HG03575 (cell line): ENCODE results near the gene SPDYE3.
"Not testable (repeated sequence)": the region's sequence is repeated elsewhere in the genome, so short reads cannot be mapped to it uniquely, and the experiment has no call there.

Experiments
- ATAC-seq: cut with Tn5 transposase; IDR thresholded peaks from one replicate; pipeline ENCODE4 v1.9.1; 2021; ENCODE audit not compliant: unreplicated experiment, insufficient number of reproducible peaks, low FRiP score; ENCODE audit errors: extremely low read depth

The SPDYE3 gene

GRCh38 chr7:100344560-100345287 is 37.2 kb downstream of the SPDYE3 start:
- ATAC-seq: not testable (repeated sequence)

DNA sequence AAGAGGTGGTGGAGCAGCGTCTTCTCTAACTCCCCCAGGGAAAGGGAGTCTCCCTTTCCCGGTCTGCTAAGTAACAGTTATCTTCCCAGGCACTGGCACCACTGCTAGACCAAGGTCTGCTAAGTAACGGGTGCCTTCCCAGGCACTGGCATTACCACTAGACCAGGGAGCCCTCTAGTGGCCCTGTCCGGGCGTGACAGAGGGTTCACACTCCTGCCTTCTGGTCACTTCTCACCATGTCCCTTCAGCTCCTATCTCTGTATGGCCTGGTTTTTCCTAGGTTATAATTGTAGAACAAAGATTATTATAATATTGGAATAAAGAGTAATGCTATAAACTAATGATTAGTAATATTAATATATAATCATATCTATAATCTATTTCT is 37.8 kb downstream of the SPDYE3 start:
- ATAC-seq: not testable (repeated sequence)

- no peak for ATAC-seq
These were observed 39.4 kb downstream of the SPDYE3 start for GRCh38 chr7:100346921-100347320.

DNA sequence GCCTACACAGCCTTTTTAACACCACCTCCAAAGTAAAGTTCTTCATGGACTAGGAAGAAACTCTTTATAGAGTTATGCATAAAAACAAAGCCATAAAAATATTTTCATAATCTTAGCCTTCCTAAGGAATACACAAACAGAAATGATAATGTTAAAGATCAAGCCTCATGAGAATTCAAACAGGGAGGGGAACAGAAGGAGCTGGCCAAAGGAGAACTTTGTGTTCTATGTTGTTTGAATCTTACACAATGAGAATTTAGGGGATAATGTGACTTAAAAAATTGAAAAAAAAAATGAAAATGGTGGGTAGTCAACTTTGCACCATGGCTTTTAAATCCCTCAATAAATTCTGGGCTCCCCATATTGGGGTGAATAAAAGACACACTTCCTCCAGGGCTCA is 41.3 kb downstream of the SPDYE3 start:
- no peak for ATAC-seq

DNA sequence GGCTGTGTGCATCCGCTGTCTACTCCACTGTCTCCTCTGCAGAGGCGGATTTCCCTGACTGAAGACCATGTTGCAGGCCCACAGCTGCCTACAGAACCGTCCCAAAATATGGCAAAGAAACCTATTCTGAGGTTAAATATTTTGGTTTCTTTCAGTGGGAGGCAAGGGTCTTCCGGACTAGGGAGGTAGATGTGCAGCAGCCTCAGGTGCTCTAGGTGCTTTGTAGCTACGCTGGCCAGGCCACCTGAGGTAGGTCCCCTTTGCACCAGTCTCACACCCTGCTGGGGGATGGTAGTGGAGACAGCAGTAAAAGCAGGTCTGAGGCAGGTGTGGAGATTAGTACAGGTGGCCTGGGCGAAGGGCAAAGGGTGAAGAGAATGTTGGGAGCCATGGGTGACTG is 42.3 kb downstream of the SPDYE3 start:
- ATAC-seq: no peak

GRCh38 chr7:100351657-100352058 is 44.2 kb downstream of the SPDYE3 start:
- ATAC-seq: no peak

DNA sequence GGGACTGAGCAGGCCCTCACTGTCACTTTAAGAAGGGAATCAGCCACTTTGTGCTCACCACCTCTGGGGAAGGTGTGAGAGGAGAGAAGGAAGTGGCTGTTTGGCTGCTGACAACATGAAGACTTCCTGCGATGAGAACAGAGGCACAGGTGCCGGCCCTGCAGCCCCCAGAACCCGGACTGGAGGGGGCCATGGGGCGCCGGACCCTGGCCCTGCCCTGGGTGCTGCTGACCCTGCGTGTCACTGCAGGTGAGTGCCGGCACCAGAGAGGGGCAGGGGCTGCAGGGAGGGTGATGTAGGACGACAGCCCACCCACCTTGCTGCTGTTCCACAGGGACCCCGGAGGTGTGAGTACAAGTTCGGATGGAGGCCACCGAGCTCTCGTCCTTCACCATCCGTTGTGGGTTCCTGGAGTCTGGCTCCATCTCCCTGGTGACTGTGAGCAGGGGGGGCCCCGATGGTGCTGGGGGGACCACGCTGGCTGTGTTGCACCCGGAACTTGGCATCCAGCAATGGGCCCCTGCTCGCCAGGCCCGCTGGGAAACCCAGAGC is 44.8 kb downstream of the SPDYE3 start:
- ATAC-seq: not testable (repeated sequence)

- ATAC-seq: no peak
These were observed 45.6 kb downstream of the SPDYE3 start for GRCh38 chr7:100352984-100353684.

GRCh38 chr7:100353685-100354330 is 46.3 kb downstream of the SPDYE3 start:
- no peak for ATAC-seq

GRCh38 chr7:100356416-100357068 is 49.0 kb downstream of the SPDYE3 start:
- no peak for ATAC-seq

DNA sequence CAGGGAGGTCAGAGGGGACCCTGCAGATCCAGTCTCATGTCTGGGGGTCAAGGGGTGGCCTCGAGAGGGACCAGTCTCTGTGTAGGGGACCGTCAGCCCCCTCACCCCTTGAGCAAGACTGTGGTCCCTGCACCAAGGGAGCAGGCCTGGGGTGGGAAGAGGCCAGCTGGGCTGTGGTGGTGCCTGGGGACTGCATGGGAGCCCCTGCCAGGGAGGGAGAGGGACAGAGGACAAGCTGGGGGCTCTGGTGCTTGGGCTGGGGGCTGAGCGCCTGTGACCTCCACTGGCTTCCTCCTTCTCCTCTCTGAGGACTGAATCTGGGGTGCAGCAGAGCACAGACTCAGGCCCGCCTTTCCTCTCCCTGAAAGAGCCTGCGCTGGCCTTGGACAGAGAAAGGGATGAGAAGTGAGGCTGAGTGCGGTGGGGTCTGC is 49.6 kb downstream of the SPDYE3 start:
- no peak for ATAC-seq

DNA sequence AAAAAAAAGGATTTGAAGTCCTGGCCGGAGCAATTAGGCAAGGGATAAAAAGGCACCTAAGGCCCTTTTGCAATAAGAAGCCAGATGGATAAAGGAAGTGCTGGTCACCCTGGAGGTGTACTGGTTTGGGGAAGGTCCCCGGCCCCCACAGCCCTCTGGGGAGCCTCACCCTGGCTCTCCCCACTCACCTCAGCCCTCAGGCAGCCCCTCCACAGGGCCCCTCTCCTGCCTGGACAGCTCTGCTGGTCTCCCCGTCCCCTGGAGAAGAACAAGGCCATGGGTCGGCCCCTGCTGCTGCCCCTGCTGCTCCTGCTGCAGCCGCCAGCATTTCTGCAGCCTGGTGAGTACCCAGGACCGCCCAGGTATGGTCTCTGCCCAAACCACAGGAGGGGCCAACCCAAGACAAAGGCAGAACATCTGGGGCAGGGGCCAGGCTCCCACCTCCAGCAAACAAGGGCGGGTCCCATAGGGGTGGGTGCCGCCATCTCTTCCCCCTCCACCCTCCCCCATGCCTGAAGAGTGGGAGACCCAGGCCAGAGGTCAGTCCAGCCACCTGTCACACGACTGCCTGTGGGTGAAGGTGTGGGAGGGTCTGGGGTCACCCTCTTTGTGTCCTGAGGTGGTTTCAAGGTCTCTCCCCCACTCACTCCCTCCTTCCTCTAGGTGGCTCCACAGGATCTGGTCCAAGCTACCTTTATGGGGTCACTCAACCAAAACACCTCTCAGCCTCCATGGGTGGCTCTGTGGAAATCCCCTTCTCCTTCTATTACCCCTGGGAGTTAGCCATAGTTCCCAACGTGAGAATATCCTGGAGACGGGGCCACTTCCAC is 50.7 kb downstream of the SPDYE3 start, which contains the start of gene PILRB:
Gene PILRB (plus strand): TSS at position 91 of the 830 bp plus-strand sequence. CDS start 186 bp downstream, at position 277.
- ATAC-seq: no peak

DNA sequence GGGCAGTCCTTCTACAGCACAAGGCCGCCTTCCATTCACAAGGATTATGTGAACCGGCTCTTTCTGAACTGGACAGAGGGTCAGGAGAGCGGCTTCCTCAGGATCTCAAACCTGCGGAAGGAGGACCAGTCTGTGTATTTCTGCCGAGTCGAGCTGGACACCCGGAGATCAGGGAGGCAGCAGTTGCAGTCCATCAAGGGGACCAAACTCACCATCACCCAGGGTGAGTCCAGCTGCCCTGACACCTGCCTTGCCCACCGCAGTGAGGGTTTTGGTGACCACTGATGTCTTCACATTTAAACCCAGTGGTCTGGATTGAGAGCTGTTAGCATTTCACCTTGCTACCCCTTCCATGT is 51.3 kb downstream of the SPDYE3 start:
- no peak for ATAC-seq

DNA sequence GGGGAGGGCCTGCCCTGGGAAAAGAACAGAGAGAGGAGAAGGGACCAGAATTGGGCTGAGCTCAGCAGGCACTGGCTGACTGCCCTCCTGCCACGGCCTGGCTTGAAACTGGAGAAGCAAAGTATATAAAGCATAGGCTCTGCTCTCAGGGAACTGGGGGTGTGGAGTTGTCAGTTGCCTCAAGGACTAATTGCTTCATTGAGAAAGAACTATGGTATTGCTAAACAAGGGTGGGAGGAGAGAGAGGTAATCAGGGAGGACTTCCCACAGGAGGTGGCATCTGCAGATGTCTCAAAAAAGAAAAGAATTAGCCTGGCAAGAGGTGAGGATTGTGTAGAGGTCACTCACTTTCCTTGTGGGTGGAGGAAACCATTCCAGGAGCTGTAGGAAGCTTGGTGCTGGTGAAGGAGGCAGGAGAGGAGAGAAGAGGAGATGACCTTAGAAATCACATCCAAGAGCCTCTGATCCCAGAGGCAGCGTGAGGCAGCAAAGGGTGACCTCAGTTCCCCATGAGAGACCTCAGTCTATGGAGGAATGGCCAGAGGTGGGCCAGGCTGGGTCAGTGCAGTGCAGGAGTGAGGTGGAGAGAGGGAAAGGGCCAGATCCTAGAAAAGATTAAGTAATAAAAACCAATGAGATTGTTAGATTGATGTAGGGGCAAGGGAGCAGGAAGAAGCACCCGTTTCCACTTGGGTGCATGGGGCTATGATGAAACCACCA is 52.8 kb downstream of the SPDYE3 start:
- ATAC-seq: no peak

DNA sequence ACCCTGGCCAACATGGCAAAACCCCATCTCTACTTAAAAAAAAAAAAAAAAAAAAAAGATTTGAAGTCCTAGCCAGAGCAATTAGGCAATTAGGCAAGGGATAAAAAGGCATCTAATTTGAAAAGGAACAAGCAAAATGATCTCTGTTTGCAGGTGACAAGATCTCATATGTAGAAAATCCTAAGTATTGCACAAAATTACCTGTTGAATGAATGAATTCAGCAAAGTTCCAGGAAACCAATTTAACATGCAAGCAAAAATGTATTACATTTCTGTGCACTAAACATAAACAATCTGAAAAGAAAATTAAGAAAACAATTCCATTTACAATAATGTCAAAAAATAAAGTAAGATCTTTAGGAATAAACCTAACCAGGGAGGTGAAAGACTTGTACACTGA is 55.6 kb downstream of the SPDYE3 start:
- ATAC-seq: no peak

- ATAC-seq: not testable (repeated sequence)
These were observed 56.3 kb downstream of the SPDYE3 start for GRCh38 chr7:100363797-100364196.

DNA sequence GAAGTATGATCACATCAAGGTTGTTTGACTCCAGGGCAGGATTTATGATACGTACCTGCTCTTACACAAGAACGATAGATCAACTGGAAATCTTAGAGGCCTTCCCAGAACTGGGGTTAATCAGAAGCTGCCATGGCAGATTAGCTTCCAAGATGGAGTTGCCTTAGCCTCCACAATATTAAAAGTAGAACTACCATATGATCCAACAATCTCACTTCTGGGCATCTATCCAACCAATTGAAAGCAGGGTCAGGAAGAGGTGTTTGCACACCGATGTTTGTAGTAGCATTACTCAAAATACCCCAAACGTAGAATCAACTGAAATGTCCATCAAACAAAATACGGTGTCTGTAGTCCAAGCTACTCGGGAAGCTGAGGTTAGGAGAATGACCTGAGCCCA is 57.0 kb downstream of the SPDYE3 start:
- ATAC-seq: no peak

DNA sequence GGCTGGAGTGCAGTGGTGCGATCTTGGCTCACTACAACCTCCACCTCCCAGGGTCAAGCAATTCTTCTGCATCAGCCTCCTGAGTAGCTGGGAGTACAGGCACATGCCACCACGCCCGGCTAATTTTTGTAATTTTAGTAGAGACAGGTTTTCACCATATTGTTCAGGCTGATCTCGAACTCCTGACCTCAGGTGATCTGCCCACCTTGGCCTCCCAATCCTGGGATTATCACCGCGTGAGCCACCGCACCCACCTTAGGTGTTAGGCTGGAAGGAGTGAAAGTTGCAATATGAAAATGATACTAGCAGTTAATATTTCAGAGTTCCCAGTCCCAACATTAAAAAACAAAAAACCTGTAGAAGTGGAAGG is 58.5 kb downstream of the SPDYE3 start:
- not testable (repeated sequence) for ATAC-seq
